ENCODE results near the gene SIPA1L3. TPM values are rescaled to one million over a fixed set of nuclear protein-coding genes. Genes with fewer than 3 reads are reported as not detected.

The SIPA1L3 gene
- total and polyA plus RNA-seq, 2 experiments from 2014 or later = 15.7 to 54.1 TPM

GRCh38 chr19:38078302-38078930 is 171.4 kb downstream of the SIPA1L3 start:
- peaks cover 22% of the 10 kb centered on the region for H3K4me1 Mint-ChIP-seq
- Histone ChIP-seq H3K4me3 (no peak overlapping the region), H3K4me1 (ENCODE audit: insufficient read depth) (peaks cover 9% of the 10 kb centered on the region; the same call in 1 of the 2 replicates), H3F3A (replicated peaks; ENCODE audit: low read depth) (no peaks in the 10 kb centered on the region), H3K36me3 (ENCODE audit: insufficient read depth) (no peaks in the 10 kb centered on the region), H3K27me3 (ENCODE audit: insufficient read depth) (no peaks in the 10 kb centered on the region), H4K20me1 (replicated peaks; ENCODE audit: insufficient read depth) (no peaks in the 10 kb centered on the region), H3K79me2 (replicated peaks; ENCODE audit: insufficient read depth) (no peaks in the 10 kb centered on the region; the same call in 1 of the 2 replicates), H3K4me2 (no peak overlapping the region), H2AFZ (no peak overlapping the region), H3K9me2 (ENCODE audit: insufficient read depth) (no peaks in the 10 kb centered on the region), H3K27ac (ENCODE audit: low read depth) (no peak overlapping the region)
- H3K9me3 Mint-ChIP-seq = no peaks in the 10 kb centered on the region; the same call in 1 of the 3 replicates
- peaks cover 3% of the 10 kb centered on the region; the same call in 1 of the 3 replicates for H3K36me3 Mint-ChIP-seq (ENCODE audit: low read depth)
- TF ChIP-seq CREB1 (CRISPR knock-in tag; IDR thresholded peaks at IDR 0.05; ENCODE audit: low read depth) (no peak), POLR2AphosphoS5 (IDR thresholded peaks at IDR 0.05; ENCODE audit: low read depth) (no peak), NANOG (IDR thresholded peaks at IDR 0.05; ENCODE audit: borderline replicate concordance) (no peak), REST (IDR thresholded peaks at IDR 0.05; ENCODE audit: unreplicated experiment) (no peak), ZNF462 (CRISPR knock-in tag; IDR thresholded peaks at IDR 0.05) (no peak), ZNF331 (CRISPR knock-in tag; IDR thresholded peaks at IDR 0.05; ENCODE audit: low read depth) (no peak), EZH2 (IDR thresholded peaks at IDR 0.05; ENCODE audit: low read depth, unreplicated experiment) (no peak), CTCF (conservative IDR thresholded peaks at IDR 0.05; ENCODE audit: low read depth in 2 of 2) (no peak), ETS1 (IDR thresholded peaks at IDR 0.05) (no peak), STAT1 (IDR thresholded peaks at IDR 0.05; ENCODE audit: unreplicated experiment) (no peak), JUNB (IDR thresholded peaks at IDR 0.05; ENCODE audit: unreplicated experiment) (no peak), EZH2phosphoT487 (IDR thresholded peaks at IDR 0.05; ENCODE audit: unreplicated experiment) (no peak), ZNF114 (CRISPR knock-in tag; IDR thresholded peaks at IDR 0.05) (no peak)
- no peak for DNase-seq (ENCODE audit: low spot score)
- peak overlapping the region; percentile 61; the same call in 1 of the 2 replicates for H3K27ac Mint-ChIP-seq
- peaks cover 2% of the 10 kb centered on the region for H3K27me3 Mint-ChIP-seq (ENCODE audit: insufficient read depth, low read depth, poor library complexity)
- ATAC-seq = no peak
- no peak overlapping the region for H3K4me3 Mint-ChIP-seq

All from GM23338 (cell line).